H1 (cell line): ENCODE data around the gene TSPAN5. TPM values are rescaled to one million over a fixed set of nuclear protein-coding genes. Genes with fewer than 3 reads are reported as not detected.

Experiments
- CTCF ChIA-PET: fragments of 300-600 bp; sonication (Branson Sonifier 250); formaldehyde crosslinking; loops from one replicate; lab custom pipeline; 2021; ENCODE audit not compliant: partially characterized antibody; lab: Charles Lee
- POLR2A ChIA-PET: fragments of 300-600 bp; sonication (Branson Sonifier 250); formaldehyde crosslinking; loops from one replicate; lab custom pipeline; 2021; ENCODE audit warnings: inconsistent platforms; ENCODE audit not compliant: partially characterized antibody; lab: Charles Lee
- DNase-seq, 2 experiments: peaks; one replicate each; pipeline versions ENCODE4 v3.0.0 to v3.0.0-alpha.2; 2010 to 2022; ENCODE audit warnings: low spot score in 2 of 2, low read depth in 1 of 2, mixed read lengths in 1 of 2
- FAIRE-seq: peaks from 2 replicates; lab custom pipeline; 2011; peaks lifted over from hg19 to GRCh38; lab: Jason Lieb, UNC
- H2AFZ ChIP-seq: 2 replicates; pipeline ENCODE4 v1.8.1; 2012; ENCODE audit warnings: low read length, inconsistent platforms
- H2AK5ac ChIP-seq: 2 replicates; pipeline ENCODE4 v1.6.1; 2013; ENCODE audit warnings: low read depth, low read length
- H2BK120ac ChIP-seq: replicated peaks from 2 replicates; pipeline ENCODE3; 2013; ENCODE audit warnings: low read depth, low read length, inconsistent platforms
- H2BK12ac ChIP-seq: 2 replicates; pipeline ENCODE4 v1.6.1; 2013; ENCODE audit warnings: low read depth, low read length
- H2BK15ac ChIP-seq: 2 replicates; pipeline ENCODE4 v1.6.1; 2013; ENCODE audit warnings: low read length
- H2BK20ac ChIP-seq: 2 replicates; pipeline ENCODE4 v1.6.1; 2013; ENCODE audit warnings: low read length
- H2BK5ac ChIP-seq: 2 replicates; pipeline ENCODE4 v1.6.1; 2013; ENCODE audit warnings: low read depth, low read length
- H3K14ac ChIP-seq: 2 replicates; pipeline ENCODE4 v1.6.1; 2013; ENCODE audit warnings: inconsistent platforms; ENCODE audit not compliant: insufficient read length
- H3K18ac ChIP-seq: 2 replicates; pipeline ENCODE4 v1.6.1; 2013; ENCODE audit warnings: low read length; ENCODE audit errors: extremely low read depth
- H3K23ac ChIP-seq: 2 replicates; pipeline ENCODE4 v1.6.1; 2013; ENCODE audit warnings: inconsistent platforms; ENCODE audit not compliant: insufficient read length
- H3K23me2 ChIP-seq: 2 replicates; pipeline ENCODE4 v1.6.1; 2013; ENCODE audit warnings: low read depth, low read length
- H3K27ac ChIP-seq: 2 replicates; pipeline ENCODE4 v1.6.1; 2011; ENCODE audit warnings: low read depth, low read length, inconsistent platforms
- H3K27me3 ChIP-seq, 4 experiments: replicated peaks in 1 of 4; 1 replicate in 1 of 4; 2 replicates in 3 of 4; pipeline versions ENCODE4 v1.6.1 to v1.8.1; 2011 to 2013; ENCODE audit warnings: low read length in 3 of 4, mild to moderate bottlenecking in 3 of 4, inconsistent platforms in 2 of 4, mixed read lengths in 2 of 4, moderate library complexity in 1 of 4; ENCODE audit not compliant: control insufficient read depth in 3 of 4, insufficient read depth in 3 of 4; ENCODE audit errors: extremely low read depth in 1 of 4
- H3K36me3 ChIP-seq, 4 experiments: 2 replicates each; pipeline versions ENCODE4 v1.6.1 to v1.8.1; 2011 to 2013; ENCODE audit warnings: mild to moderate bottlenecking in 4 of 4, low read length in 3 of 4, moderate library complexity in 2 of 4, control low read depth in 1 of 4, inconsistent platforms in 1 of 4; ENCODE audit not compliant: insufficient read depth in 4 of 4, control insufficient read depth in 2 of 4
- H3K4ac ChIP-seq: replicated peaks from 2 replicates; pipeline ENCODE3; 2013; ENCODE audit warnings: low read length, low read depth, mixed read lengths, inconsistent platforms; ENCODE audit not compliant: insufficient read length
- H3K4me1 ChIP-seq, 4 experiments: replicated peaks in 1 of 4; 1 replicate in 1 of 4; 2 replicates in 3 of 4; pipeline versions ENCODE4 v1.6.1 to v1.8.1; 2011 to 2013; ENCODE audit warnings: low read length in 3 of 4, inconsistent platforms in 2 of 4, mixed read lengths in 1 of 4; ENCODE audit not compliant: insufficient read depth in 4 of 4, control insufficient read depth in 3 of 4
- H3K4me2 ChIP-seq, 2 experiments: 2 replicates each; pipeline versions ENCODE4 v1.6.1 to v1.8.1; 2011 to 2013; ENCODE audit warnings: low read depth in 2 of 2, low read length in 2 of 2, control low read depth in 1 of 2, inconsistent platforms in 1 of 2, mild to moderate bottlenecking in 1 of 2; ENCODE audit not compliant: insufficient read depth in 1 of 2
- H3K4me3 ChIP-seq, 4 experiments: fragments of 200-600, 300-600 bp in 1 of 4; sonication (generic), shearing (Covaris generic), sonication (Bioruptor Twin) in 1 of 4; 2 replicates each; pipeline versions ENCODE4 v1.5.1 to v1.8.1; 2011 to 2016; ENCODE audit warnings: low read length in 4 of 4, low read depth in 3 of 4, control low read depth in 2 of 4, inconsistent platforms in 2 of 4, mild to moderate bottlenecking in 2 of 4, mixed read lengths in 1 of 4, moderate library complexity in 1 of 4; ENCODE audit not compliant: insufficient read depth in 2 of 4; ENCODE audit errors: extremely low read depth in 1 of 4
- H3K56ac ChIP-seq: replicated peaks from 2 replicates; pipeline ENCODE3; 2013; ENCODE audit warnings: low read depth, mild to moderate bottlenecking, mixed read lengths, low read length, inconsistent platforms; ENCODE audit not compliant: insufficient read length
- H3K79me1 ChIP-seq: 2 replicates; pipeline ENCODE4 v1.6.1; 2013; ENCODE audit warnings: low read depth, low read length, control low read depth
- H3K79me2 ChIP-seq, 2 experiments: 2 replicates each; pipeline versions ENCODE4 v1.6.1 to v1.8.1; 2012 to 2013; ENCODE audit warnings: low read length in 2 of 2, mild to moderate bottlenecking in 2 of 2, inconsistent platforms in 1 of 2; ENCODE audit not compliant: insufficient read depth in 2 of 2, control insufficient read depth in 1 of 2
- H3K9ac ChIP-seq, 4 experiments: replicated peaks in 1 of 4; 1 replicate in 1 of 4; 2 replicates in 3 of 4; pipeline versions ENCODE4 v1.6.1 to v1.8.1; 2011 to 2013; ENCODE audit warnings: low read depth in 3 of 4, low read length in 3 of 4, control low read depth in 2 of 4, mild to moderate bottlenecking in 2 of 4, moderate library complexity in 2 of 4, inconsistent platforms in 1 of 4; ENCODE audit errors: extremely low read depth in 1 of 4
- H3K9me3 ChIP-seq, 2 experiments: 2 replicates each; pipeline versions ENCODE4 v1.6.1 to v1.8.1; 2012 to 2013; ENCODE audit warnings: mild to moderate bottlenecking in 2 of 2, moderate library complexity in 2 of 2, control low read depth in 1 of 2, inconsistent platforms in 1 of 2, low read depth in 1 of 2, low read length in 1 of 2, mixed read lengths in 1 of 2; ENCODE audit not compliant: insufficient read depth in 2 of 2
- H4K20me1 ChIP-seq, 2 experiments: replicated peaks in 1 of 2; 2 replicates each; pipeline versions ENCODE3 to v1.8.1; 2011 to 2013; ENCODE audit warnings: inconsistent platforms in 2 of 2, low read length in 2 of 2, mild to moderate bottlenecking in 1 of 2; ENCODE audit not compliant: insufficient read depth in 2 of 2, control insufficient read depth in 1 of 2
- H4K5ac ChIP-seq: 2 replicates; pipeline ENCODE4 v1.6.1; 2013; ENCODE audit warnings: low read length, low read depth, mixed read lengths, inconsistent platforms; ENCODE audit not compliant: insufficient read length
- H4K8ac ChIP-seq: 2 replicates; pipeline ENCODE4 v1.8.0; 2013; ENCODE audit warnings: mild to moderate bottlenecking, moderate library complexity, low read length, inconsistent platforms; ENCODE audit not compliant: insufficient read depth; ENCODE audit errors: extremely low read depth
- H4K91ac ChIP-seq: replicated peaks from 2 replicates; pipeline ENCODE3; 2013; ENCODE audit warnings: low read length, mixed read lengths, inconsistent platforms; ENCODE audit not compliant: insufficient read length
- CHD1 ChIP-seq: IDR thresholded peaks from 2 replicates; pipeline ENCODE4 v1.6.1; 2012; ENCODE audit warnings: low read depth, low read length, improper control_type of control experiment
- CTBP2 ChIP-seq: IDR thresholded peaks from 2 replicates; pipeline ENCODE4 v1.7.0; 2011; ENCODE audit warnings: borderline replicate concordance, mild to moderate bottlenecking, moderate library complexity, mixed read lengths, low read length; ENCODE audit not compliant: insufficient read depth, insufficient read length
- CTCF ChIP-seq, 3 experiments: IDR thresholded peaks; 1 replicate in 2 of 3; 2 replicates in 1 of 3; pipeline versions ENCODE4 v1.5.1 to v1.6.1; 2011; ENCODE audit warnings: low read length in 3 of 3, mild to moderate bottlenecking in 3 of 3, inconsistent platforms in 2 of 3, low read depth in 1 of 3, moderate library complexity in 1 of 3; ENCODE audit not compliant: insufficient read depth in 1 of 3; ENCODE audit errors: control extremely low read depth in 1 of 3
- HDAC2 ChIP-seq, 2 experiments: fragments of 300-600 bp in 1 of 2; sonication (generic) in 1 of 2; IDR thresholded peaks; 2 replicates each; pipeline ENCODE4 v1.6.1; 2011 to 2012; ENCODE audit warnings: low read depth in 2 of 2, low read length in 2 of 2, mild to moderate bottlenecking in 2 of 2, moderate library complexity in 2 of 2, borderline replicate concordance in 1 of 2, inconsistent platforms in 1 of 2
- JUN ChIP-seq: IDR thresholded peaks from 2 replicates; pipeline ENCODE4 v1.6.1; 2011; ENCODE audit warnings: low read depth, mild to moderate bottlenecking, improper control_type of control experiment, low read length
- KDM1A ChIP-seq: fragments of 200-600, 300-600 bp; sonication (generic); IDR thresholded peaks from 2 replicates; pipeline ENCODE4 v1.7.1; 2016; ENCODE audit warnings: mild to moderate bottlenecking, low read length, borderline replicate concordance
- MAX ChIP-seq: IDR thresholded peaks from 2 replicates; pipeline ENCODE4 v1.6.1; 2012; ENCODE audit warnings: inconsistent platforms
- RBBP5 ChIP-seq: IDR thresholded peaks from 2 replicates; pipeline ENCODE4 v1.7.1; 2012; ENCODE audit warnings: low read depth, mild to moderate bottlenecking, inconsistent platforms, low read length, moderate library complexity, borderline replicate concordance
- SUZ12 ChIP-seq: fragments of 200-600 bp; sonication (generic); IDR thresholded peaks from 2 replicates; pipeline ENCODE4 v1.6.1; 2012; ENCODE audit warnings: mild to moderate bottlenecking, inconsistent platforms, low read length, moderate library complexity, mixed read lengths
- TEAD4 ChIP-seq: IDR thresholded peaks from 2 replicates; pipeline ENCODE4 v1.6.1; 2012; ENCODE audit warnings: low read depth, low read length, inconsistent platforms, mixed read lengths
- WGBS, 2 experiments: shearing (Covaris generic) in 1 of 2; methylation state at CpG; one replicate each; pipeline versions ENCODE4 v1.1.6 to v1.1.7; 2013 to 2015; ENCODE audit warnings: low lambda C conversion rate in 2 of 2, mixed read lengths in 2 of 2, inconsistent platforms in 1 of 2, low coverage in 1 of 2, missing lambda C conversion rate in 1 of 2; ENCODE audit not compliant: insufficient replicate concordance in 2 of 2, insufficient coverage in 1 of 2, insufficient read length in 1 of 2; ENCODE audit errors: extremely low coverage in 1 of 2, missing lambda C conversion rate in 1 of 2; 5-methylcytosine and 5-hydroxymethylcytosine counted together
- polyA plus RNA-seq, 7 experiments: library from polyadenylated mRNA; depleted of rRNA in 3 of 7; stranded (reverse) in 5 of 7; unstranded in 2 of 7; fragments of >200 nt in 5 of 7; fragments of 200-250 nt in 2 of 7; gene quantifications; 1 replicate in 5 of 7; 2 replicates in 1 of 7; 4 replicates in 1 of 7; pipeline versions ENCODE4 v1.2.1 to v1.2.3, GENCODE V29; 2011 to 2013; ENCODE audit warnings: missing spikeins in 2 of 7, mixed read lengths in 2 of 7
- total RNA-seq: library from RNA; stranded (reverse); fragmentation: NEBNext Ultra II Directional; extraction: Animal tissue kit (Norgen Biotek cat#: 25700); gene quantifications from 2 replicates; pipeline ENCODE4 v1.2.1, GENCODE V29; 2021

The TSPAN5 gene
- total and polyA plus RNA-seq, 2 of the 8 experiments (the other 6 are each of a cell fraction or from before 2014, with no cell fraction given), result 17.6 to 21.2 TPM

GRCh38 chr4:98614662-98615061 is 43.7 kb downstream of the TSPAN5 start:
- H4K20me1 ChIP-seq, result peaks cover 0 to 2% of the 10 kb centered on the region in 2 experiments
- TF ChIP-seq KDM1A, result no peak
- no peak for TF ChIP-seq RBBP5
- TF ChIP-seq HDAC2 (IDR thresholded peaks at IDR 0.05; ENCODE audit: borderline replicate concordance in 1 of 2, low read depth in 2 of 2, low read length in 2 of 2), result no peak
- TF ChIP-seq CTCF (IDR thresholded peaks at IDR 0.05; ENCODE audit: control extremely low read depth in 1 of 3, insufficient read depth in 1 of 3, low read depth in 1 of 3, low read length in 3 of 3), result no peak
- TF ChIP-seq TEAD4, result no peak
- TF ChIP-seq CHD1, result no peak
- TF ChIP-seq CTBP2, result no peak
- no peak for TF ChIP-seq MAX
- TF ChIP-seq SUZ12, result no peak
- no peak for TF ChIP-seq JUN

More at GRCh38 chr4:98614662-98615061, 43.7 kb downstream of the TSPAN5 start:
- 0 out of 2 replicates have a peak overlapping the region, but pooled peaks have one; percentile 25 for H2BK20ac ChIP-seq
- no peak overlapping the region for H3K27ac ChIP-seq
- no peak overlapping the region for H2BK12ac ChIP-seq
- no peak for DNase-seq
- FAIRE-seq, result no peak
- peaks cover 3 to 42% of the 10 kb centered on the region in 2 experiments; a peak in 2 of 4 replicates for H3K79me2 ChIP-seq
- no peaks in the 10 kb centered on the region for H3K36me3 ChIP-seq
- H3K9ac ChIP-seq, result no peak overlapping the region
- H3K79me1 ChIP-seq, result peaks cover 9% of the 10 kb centered on the region
- no peak overlapping the region for H4K8ac ChIP-seq
- H3K23ac ChIP-seq, result no peak overlapping the region
- H2BK5ac ChIP-seq, result peak overlapping the region; percentile 13; the same call in 1 of the 2 replicates
- no peak overlapping the region for H4K5ac ChIP-seq
- H2AFZ ChIP-seq, result no peak overlapping the region
- H3K4ac ChIP-seq, result peak overlapping the region; percentile 17
- no peaks in the 10 kb centered on the region for H3K9me3 ChIP-seq
- CTCF ChIA-PET, result interaction anchor here (0.8 to 1.5 kb wide), 2 partner anchors 14 to 44 kb away, joined by 3 read pairs; partner anchors contain the start of gene TSPAN5
- no peaks in the 10 kb centered on the region for H3K27me3 ChIP-seq
- H3K4me1 ChIP-seq, result peaks cover 5 to 25% (median 14%) of the 10 kb centered on the region in 4 experiments
- no peaks in the 10 kb centered on the region for H3K23me2 ChIP-seq
- H3K4me3 ChIP-seq, result no peak overlapping the region
- no peak overlapping the region for H2BK120ac ChIP-seq
- no peak overlapping the region for H4K91ac ChIP-seq
- H3K56ac ChIP-seq, result no peak overlapping the region
- H3K14ac ChIP-seq, result no peak overlapping the region
- H3K18ac ChIP-seq, result no peak overlapping the region
- H2AK5ac ChIP-seq, result no peak overlapping the region
- WGBS, 2 experiments, result 89% methylated on average over 4 of the region's 4 CpGs; no CpG with 5 or more reads in 1 of the 2 experiments
- H3K4me2 ChIP-seq, result no peak overlapping the region
- H2BK15ac ChIP-seq, result no peak overlapping the region
- POLR2A ChIA-PET, result interaction anchor here (1.0 kb wide), 1 partner anchor 9 kb away, joined by 3 read pairs; no protein-coding TSS in a partner anchor
